A549 treated with Hydrocortisone at 1 μM for 4 hours (cell line): ENCODE data around the gene ADAM15. TPM values are rescaled to one million over a fixed set of nuclear protein-coding genes. Genes with fewer than 3 reads are reported as not detected.

ENCODE experiments used
- total RNA-seq: library from RNA; stranded (reverse); fragments of 200-300 nt; extraction: Qiagen RNA extraction; gene quantifications from 5 replicates; pipeline ENCODE4 v1.2.3, GENCODE V29; 2022

Gene ADAM15, protein sequence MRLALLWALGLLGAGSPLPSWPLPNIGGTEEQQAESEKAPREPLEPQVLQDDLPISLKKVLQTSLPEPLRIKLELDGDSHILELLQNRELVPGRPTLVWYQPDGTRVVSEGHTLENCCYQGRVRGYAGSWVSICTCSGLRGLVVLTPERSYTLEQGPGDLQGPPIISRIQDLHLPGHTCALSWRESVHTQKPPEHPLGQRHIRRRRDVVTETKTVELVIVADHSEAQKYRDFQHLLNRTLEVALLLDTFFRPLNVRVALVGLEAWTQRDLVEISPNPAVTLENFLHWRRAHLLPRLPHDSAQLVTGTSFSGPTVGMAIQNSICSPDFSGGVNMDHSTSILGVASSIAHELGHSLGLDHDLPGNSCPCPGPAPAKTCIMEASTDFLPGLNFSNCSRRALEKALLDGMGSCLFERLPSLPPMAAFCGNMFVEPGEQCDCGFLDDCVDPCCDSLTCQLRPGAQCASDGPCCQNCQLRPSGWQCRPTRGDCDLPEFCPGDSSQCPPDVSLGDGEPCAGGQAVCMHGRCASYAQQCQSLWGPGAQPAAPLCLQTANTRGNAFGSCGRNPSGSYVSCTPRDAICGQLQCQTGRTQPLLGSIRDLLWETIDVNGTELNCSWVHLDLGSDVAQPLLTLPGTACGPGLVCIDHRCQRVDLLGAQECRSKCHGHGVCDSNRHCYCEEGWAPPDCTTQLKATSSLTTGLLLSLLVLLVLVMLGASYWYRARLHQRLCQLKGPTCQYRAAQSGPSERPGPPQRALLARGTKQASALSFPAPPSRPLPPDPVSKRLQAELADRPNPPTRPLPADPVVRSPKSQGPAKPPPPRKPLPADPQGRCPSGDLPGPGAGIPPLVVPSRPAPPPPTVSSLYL
- total RNA-seq: 84.2 to 106 TPM (median 101 TPM) in 5 replicates

GRCh38 chr1:155050560-155051341 lies at the start of gene ADAM15:
Gene ADAM15 (plus strand): TSS chr1:155051316. CDS start chr1:155051387, 71 bp downstream.

DNA sequence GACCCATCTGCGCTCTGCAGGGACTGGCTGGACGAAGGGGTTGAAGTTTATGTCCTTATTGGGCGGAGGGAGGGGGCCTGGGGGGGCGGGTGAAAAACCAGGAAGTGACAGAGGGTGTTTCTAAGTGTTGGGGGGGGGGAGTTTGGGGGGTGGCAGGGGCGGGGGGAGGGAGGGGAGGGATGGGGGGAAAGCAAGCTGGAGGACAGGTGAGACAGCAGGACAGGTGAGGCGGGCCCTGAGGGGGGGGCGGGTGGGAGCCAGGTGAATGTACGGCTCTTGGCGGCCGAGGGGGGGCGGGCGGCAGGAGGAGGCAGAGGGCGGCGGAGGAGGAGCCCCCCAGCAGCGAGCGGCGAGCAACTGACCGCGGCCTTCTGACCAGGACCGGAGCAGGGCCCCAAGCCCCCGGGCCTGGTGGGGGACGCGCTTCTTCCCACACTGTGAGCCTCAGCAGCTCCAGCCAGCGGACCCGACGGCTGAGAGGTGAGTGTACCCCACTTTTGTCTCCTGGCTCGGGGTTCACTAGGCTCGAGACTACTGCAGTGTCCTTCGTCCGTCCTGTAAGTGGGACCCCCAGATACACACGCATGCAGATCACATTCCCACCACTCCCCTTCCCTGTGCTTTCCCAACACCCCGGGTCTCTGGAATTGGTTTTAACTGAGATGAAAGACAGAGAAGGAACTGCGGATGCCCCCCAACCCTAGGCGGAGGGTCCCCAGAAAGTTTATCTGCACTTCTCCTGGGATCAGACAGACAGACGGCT lies 48.5 kb upstream of the ADAM15 start, which contains the start of gene ZBTB7B:
ZBTB7B (plus strand) TSS at position 339 of the 763 bp plus-strand sequence. CDS start 11,859 bp downstream, outside the sequence.

DNA sequence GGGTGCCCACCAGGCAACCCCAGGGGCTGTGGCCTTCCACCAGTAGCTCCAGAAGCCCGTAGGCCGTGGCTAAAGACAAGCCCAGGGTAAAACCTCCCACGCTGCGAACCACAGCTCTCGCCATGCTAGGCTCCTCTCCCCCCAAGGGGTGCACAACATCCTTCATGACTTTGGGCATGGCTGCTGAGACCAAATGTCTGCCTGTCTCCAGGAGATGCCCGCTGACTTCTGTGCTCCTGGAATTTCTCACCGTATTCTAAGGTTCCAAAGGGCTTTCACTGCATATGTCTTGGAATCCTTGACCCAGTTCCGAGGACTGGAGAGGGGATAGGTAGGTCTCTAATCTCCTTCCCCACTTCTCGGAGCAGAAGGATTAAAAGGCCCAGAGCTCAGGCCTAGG lies 17.6 kb upstream of the ADAM15 start, which contains the start of the genes DCST1 and DCST2:
DCST1 (plus strand) TSS at position 301 of the 400 bp plus-strand sequence. CDS start 213 bp downstream, outside the sequence.
DCST2 (minus strand) TSS at position 258 of the 400 bp plus-strand sequence; CDS start at position 178, 80 bp downstream.

GRCh38 chr1:155063550-155064110 lies 12.5 kb downstream of the ADAM15 start, which contains the start of gene EFNA4:
Gene EFNA4 (plus strand): TSS chr1:155063740. CDS start chr1:155063824, 84 bp downstream.

GRCh38 chr1:155078469-155079209 lies 27.5 kb downstream of the ADAM15 start, which contains the start of gene EFNA3:
Gene EFNA3 (plus strand): TSS chr1:155078837. CDS start chr1:155078942, 105 bp downstream.

Other genes with a start within 250 kb of the ADAM15 start
- 0.01 to 0.03 TPM (median 0.02 TPM) in 4 of 5 replicates, not detected in the other for gene KCNN3, start 181.0 kb upstream of the ADAM15 start, total RNA-seq
- 42.1 to 48.4 TPM (median 43.6 TPM) in 5 replicates for gene PMVK, start 114.6 kb upstream of the ADAM15 start, total RNA-seq
- 13.1 to 16.1 TPM (median 14.7 TPM) in 5 replicates for gene PBXIP1, start 95.2 kb upstream of the ADAM15 start, total RNA-seq
- gene PYGO2, start 89.5 kb upstream of the ADAM15 start, total RNA-seq: 20.1 to 24.8 TPM (median 23.2 TPM) in 5 replicates
- 194 to 253 TPM (median 238 TPM) in 5 replicates for gene SHC1, start 80.6 kb upstream of the ADAM15 start, total RNA-seq
- gene CKS1B, start 76.6 kb upstream of the ADAM15 start, total RNA-seq: 311 to 367 TPM (median 344 TPM) in 5 replicates
- gene FLAD1, start 68.0 kb upstream of the ADAM15 start, total RNA-seq: 38.8 to 45.4 TPM (median 43.8 TPM) in 5 replicates
- gene LENEP, start 57.7 kb upstream of the ADAM15 start, total RNA-seq: not detected in 5 replicates
- gene ZBTB7B, start 48.5 kb upstream of the ADAM15 start, total RNA-seq: 44.8 to 52.9 TPM (median 49.0 TPM) in 5 replicates
- gene DCST2, start 17.5 kb upstream of the ADAM15 start, total RNA-seq: 0.37 to 0.77 TPM (median 0.52 TPM) in 5 replicates
- gene DCST1, start 17.5 kb upstream of the ADAM15 start, total RNA-seq: 0.07 to 0.08 TPM in 2 of 5 replicates, not detected in the others
- gene EFNA4, start 12.4 kb downstream of the ADAM15 start, total RNA-seq: 12.3 to 15.4 TPM (median 13.0 TPM) in 5 replicates
- gene EFNA3, start 27.5 kb downstream of the ADAM15 start, total RNA-seq: 9.7 to 11.7 TPM (median 11.6 TPM) in 5 replicates
- 21.4 to 32.6 TPM (median 26.0 TPM) in 5 replicates for gene EFNA1, start 76.6 kb downstream of the ADAM15 start, total RNA-seq
- 32.8 to 36.7 TPM (median 34.6 TPM) in 5 replicates for gene SLC50A1, start 84.5 kb downstream of the ADAM15 start, total RNA-seq
- 69.5 to 108 TPM (median 98.1 TPM) in 5 replicates for gene DPM3, start 89.2 kb downstream of the ADAM15 start, total RNA-seq
- 187 to 257 TPM (median 250 TPM) in 5 replicates for gene KRTCAP2, start 122.0 kb downstream of the ADAM15 start, total RNA-seq
- gene TRIM46, start 122.5 kb downstream of the ADAM15 start, total RNA-seq: 1.7 to 2.9 TPM (median 2.7 TPM) in 5 replicates
- gene THBS3, start 156.6 kb downstream of the ADAM15 start, total RNA-seq: 7.6 to 9.3 TPM (median 8.5 TPM) in 5 replicates
- 63.2 to 79.8 TPM (median 74.7 TPM) in 5 replicates for gene MTX1, start 157.4 kb downstream of the ADAM15 start, total RNA-seq
- 31.8 to 36.8 TPM (median 32.8 TPM) in 5 replicates for gene ENTREP3, start 204.2 kb downstream of the ADAM15 start, total RNA-seq
- 94.3 to 128 TPM (median 118 TPM) in 5 replicates for gene SCAMP3, start 211.0 kb downstream of the ADAM15 start, total RNA-seq
- 22.3 to 26.3 TPM (median 25.4 TPM) in 5 replicates for gene CLK2, start 222.2 kb downstream of the ADAM15 start, total RNA-seq
- gene HCN3, start 226.1 kb downstream of the ADAM15 start, total RNA-seq: 3.5 to 5.3 TPM (median 4.6 TPM) in 5 replicates